PFSK-1 (cell line): ENCODE results near the gene DDOST.

ENCODE experiments used
- FOXP2 ChIP-seq: optimal IDR thresholded peaks from 2 replicates; pipeline ENCODE3; 2011; ENCODE audit warnings: borderline replicate concordance, control low read depth, inconsistent platforms; ENCODE audit not compliant: insufficient read depth; ENCODE audit errors: extremely low read length, extremely low read depth
- POLR2AphosphoS5 ChIP-seq: IDR thresholded peaks from 2 replicates; pipeline ENCODE4 v1.6.1; 2012; ENCODE audit warnings: low read depth, mild to moderate bottlenecking, control low read depth, low read length, moderate library complexity
- REST ChIP-seq, 2 experiments: IDR thresholded peaks; 2 replicates each; pipeline versions ENCODE4 v1.6.1 to v1.8.0; 2011 to 2012; ENCODE audit warnings: low read depth in 2 of 2, low read length in 2 of 2, control low read depth in 1 of 2, inconsistent platforms in 1 of 2, mild to moderate bottlenecking in 1 of 2, moderate library complexity in 1 of 2; ENCODE audit not compliant: insufficient read depth in 1 of 2
- SIN3A ChIP-seq: IDR thresholded peaks from 2 replicates; pipeline ENCODE4 v1.6.1; 2012; ENCODE audit warnings: mild to moderate bottlenecking, low read length, moderate library complexity, borderline replicate concordance; ENCODE audit not compliant: insufficient read depth
- TAF1 ChIP-seq: IDR thresholded peaks from 2 replicates; pipeline ENCODE4 v1.6.1; 2012; ENCODE audit warnings: low read length, control low read depth, borderline replicate concordance; ENCODE audit not compliant: insufficient read depth

The DDOST gene

GRCh38 chr1:20696397-20697333 is 35.5 kb upstream of the DDOST start:
- TF ChIP-seq POLR2AphosphoS5 (peak; percentile 53; the same call in 1 of the 2 replicates), REST (IDR thresholded peaks at IDR 0.05; ENCODE audit: insufficient read depth in 1 of 2, low read depth in 2 of 2, low read length in 2 of 2) (no peak), SIN3A (no peak), FOXP2 (peak; percentile 83), TAF1 (no peak)

GRCh38 chr1:20695515-20695914 is 34.3 kb upstream of the DDOST start:
- TF ChIP-seq SIN3A (no peak), TAF1 (no peak), FOXP2 (no peak), POLR2AphosphoS5 (no peak), REST (IDR thresholded peaks at IDR 0.05; ENCODE audit: insufficient read depth in 1 of 2, low read depth in 2 of 2, low read length in 2 of 2) (no peak)

GRCh38 chr1:20693623-20694022 is 32.5 kb upstream of the DDOST start:
- no peak for TF ChIP-seq REST (IDR thresholded peaks at IDR 0.05; ENCODE audit: insufficient read depth in 1 of 2, low read depth in 2 of 2, low read length in 2 of 2)

GRCh38 chr1:20691872-20692271 is 30.7 kb upstream of the DDOST start:
- no peak for TF ChIP-seq SIN3A
- TF ChIP-seq REST (IDR thresholded peaks at IDR 0.05; ENCODE audit: insufficient read depth in 1 of 2, low read depth in 2 of 2, low read length in 2 of 2): no peak
- no peak for TF ChIP-seq POLR2AphosphoS5
- TF ChIP-seq FOXP2: no peak
- TF ChIP-seq TAF1: no peak
